22Rv1 (cell line): ENCODE results near the gene TPRG1.

Experiments
- H3K27ac ChIP-seq: fragments of 450-650 bp; 2 replicates; pipeline ENCODE4 v1.5.1; 2017
- CTCF ChIP-seq: fragments of 450-650 bp; IDR thresholded peaks from 2 replicates; pipeline ENCODE4 v1.5.1; 2017; ENCODE audit warnings: mild to moderate bottlenecking
- ZFX ChIP-seq: fragments of 450-650 bp; IDR thresholded peaks from 2 replicates; pipeline ENCODE4 v1.6.1; 2017; ENCODE audit warnings: antibody characterized with exemption, borderline replicate concordance

The TPRG1 gene

GRCh38 chr3:189330066-189330465, 158.3 kb downstream of the TPRG1 start:
- TF ChIP-seq ZFX: no peak
- TF ChIP-seq CTCF: no peak
- no peak overlapping the region for H3K27ac ChIP-seq

GRCh38 chr3:189331002-189331418, 159.2 kb downstream of the TPRG1 start:
- no peak overlapping the region for H3K27ac ChIP-seq
- TF ChIP-seq ZFX (no peak), CTCF (no peak)

DNA sequence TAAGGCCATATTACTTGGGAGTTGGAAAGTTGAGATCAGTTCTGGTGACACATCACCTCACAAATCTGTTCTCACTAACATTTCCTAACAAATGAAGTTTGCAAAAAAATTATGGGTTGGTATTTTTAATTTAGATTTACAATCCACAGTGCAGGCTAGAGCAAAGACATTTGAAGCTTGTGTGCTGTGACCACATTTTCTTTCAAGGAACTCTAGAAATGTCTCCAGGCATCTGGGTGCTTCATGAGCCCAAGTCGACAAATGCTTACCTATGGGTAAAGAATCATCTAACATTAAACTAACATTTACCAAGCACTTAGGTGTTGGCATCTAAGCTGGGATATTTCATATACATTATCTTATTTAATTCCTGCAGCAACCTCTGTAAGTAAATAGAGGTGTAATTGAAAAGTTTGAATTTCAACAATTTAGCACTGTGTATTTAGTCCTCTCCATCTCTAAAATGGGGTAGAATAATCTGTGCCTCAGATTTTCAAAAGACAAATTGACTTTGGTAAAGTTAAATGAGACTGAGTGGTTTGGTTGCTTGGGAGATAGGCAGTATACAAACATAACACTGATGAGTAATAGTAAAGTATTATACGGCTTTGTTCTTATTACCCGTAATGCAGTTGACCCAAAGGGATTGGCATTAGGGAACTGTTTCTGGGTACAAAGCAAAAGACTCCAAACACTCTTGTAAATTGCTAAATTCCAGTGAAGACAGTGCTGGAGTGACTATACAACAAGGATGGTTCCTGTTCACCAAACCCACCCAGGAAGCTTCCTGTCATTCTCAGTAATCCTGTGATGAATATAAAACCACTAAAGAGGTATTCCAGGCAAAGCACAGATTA, 162.5 kb downstream of the TPRG1 start:
- no peak for TF ChIP-seq CTCF
- TF ChIP-seq ZFX: no peak
- H3K27ac ChIP-seq: no peak overlapping the region

GRCh38 chr3:189337673-189338091, 165.9 kb downstream of the TPRG1 start:
- TF ChIP-seq ZFX (no peak), CTCF (no peak)

DNA sequence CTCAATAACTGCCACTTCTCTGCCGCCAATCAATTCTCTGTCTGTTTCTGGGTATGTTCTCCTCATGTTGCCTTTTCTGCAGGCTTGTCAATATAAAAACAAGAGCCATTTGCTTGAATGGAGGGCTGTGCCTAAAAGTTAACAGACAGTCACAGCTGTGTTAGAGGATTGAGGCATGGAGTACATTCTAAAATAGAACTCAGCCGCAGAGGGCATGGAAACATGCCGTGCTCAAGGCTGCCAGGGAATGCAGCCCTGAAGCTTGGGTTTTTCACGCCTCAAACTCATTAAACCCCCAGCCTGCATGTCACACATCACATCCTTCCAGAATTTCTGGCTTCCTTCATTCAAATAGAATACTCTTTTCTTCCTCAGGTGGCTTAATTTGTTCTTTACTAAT, 166.6 kb downstream of the TPRG1 start:
- no peak for TF ChIP-seq ZFX
- no peak for TF ChIP-seq CTCF
- no peak overlapping the region for H3K27ac ChIP-seq

More at GRCh38 chr3:189337673-189338091, 165.9 kb downstream of the TPRG1 start:
- H3K27ac ChIP-seq: no peak overlapping the region

- TF ChIP-seq CTCF (no peak), ZFX (no peak)
- H3K27ac ChIP-seq: no peak overlapping the region
These were observed 168.2 kb downstream of the TPRG1 start for GRCh38 chr3:189339996-189340395.
